Inferior parietal cortex (tissue), 1 donor: ENCODE results near the gene LGI2.

Source experiments
- DNase-seq: peaks from one replicate; pipeline ENCODE4 v3.0.0-alpha.2; 2016; ENCODE audit errors: extremely low spot score

The LGI2 gene

DNA sequence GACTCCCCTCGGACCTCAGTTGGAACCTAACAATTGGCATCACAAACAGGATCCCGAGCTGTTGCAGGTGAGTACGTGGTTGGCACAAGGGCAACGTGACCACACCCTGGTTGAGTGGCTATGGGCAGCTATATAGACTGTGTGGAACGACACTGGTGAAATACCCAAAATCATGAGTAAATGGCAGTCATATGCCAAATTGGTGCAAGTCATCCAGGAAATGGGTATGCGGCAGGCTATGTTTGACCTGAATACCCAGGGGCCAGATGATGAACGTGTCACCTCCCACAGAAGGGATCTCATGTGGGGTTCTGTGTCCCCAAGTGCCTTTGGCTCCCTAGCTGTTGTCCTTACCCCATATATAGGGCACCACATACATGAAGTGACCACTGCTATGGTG, 64.7 kb downstream of the LGI2 start:
- DNase-seq: no peak

DNA sequence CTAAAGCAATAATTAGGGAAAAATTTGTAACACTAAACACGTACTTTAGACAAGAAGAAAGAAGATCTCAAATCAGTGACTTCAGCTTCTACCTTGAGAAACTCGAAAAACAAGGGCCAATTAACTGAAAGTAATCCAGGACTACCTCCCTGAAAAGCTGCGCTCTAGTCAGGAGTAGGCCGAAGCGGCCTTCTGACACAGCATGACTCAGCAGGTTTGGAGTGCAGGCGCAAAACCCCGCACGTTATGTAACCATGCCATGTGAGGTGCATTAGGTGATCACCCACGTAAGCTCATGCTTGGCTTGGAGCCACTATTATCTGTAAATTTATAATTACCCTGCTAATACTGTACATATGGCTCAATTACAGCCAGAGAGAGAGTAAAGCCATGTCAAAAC, 65.1 kb downstream of the LGI2 start:
- no peak for DNase-seq

DNA sequence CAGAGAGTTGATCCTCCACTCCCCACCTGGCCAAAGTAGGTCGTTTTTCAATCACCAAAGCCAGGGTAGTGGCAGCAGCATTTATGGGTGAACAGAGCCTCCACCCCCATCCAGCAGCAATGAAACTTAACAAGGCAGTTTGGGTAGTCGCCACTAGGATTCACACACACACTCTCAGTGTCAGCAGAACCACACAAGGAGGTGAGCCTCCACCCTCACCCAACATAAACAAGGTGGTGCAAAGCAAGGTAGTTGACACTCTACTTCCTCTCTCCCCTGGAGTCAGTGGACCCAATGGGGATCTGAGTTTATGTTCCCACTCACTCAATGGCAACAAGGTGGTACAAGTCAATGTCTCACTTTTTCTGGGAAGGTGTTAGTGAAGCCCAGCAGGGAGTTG, 67.5 kb downstream of the LGI2 start:
- DNase-seq: no peak

DNA sequence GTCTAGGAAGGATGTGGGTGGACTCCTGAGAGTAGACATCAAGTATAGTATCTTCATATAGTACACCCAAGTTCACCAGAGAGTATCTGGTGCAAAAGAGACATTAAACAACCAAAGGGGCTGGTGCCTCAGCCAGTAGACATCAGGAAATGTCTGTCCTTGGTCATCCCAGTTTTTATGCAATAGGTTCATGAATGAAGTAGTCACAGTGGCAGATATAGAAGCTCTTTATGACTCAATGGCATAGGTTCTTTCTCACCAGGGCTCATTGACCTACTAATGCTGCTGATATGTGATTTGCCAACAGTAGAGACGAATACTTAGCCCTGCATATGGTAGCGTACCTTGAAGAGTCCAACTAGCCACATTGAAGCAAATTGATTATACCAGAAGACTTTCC, 72.9 kb downstream of the LGI2 start:
- DNase-seq: no peak

DNA sequence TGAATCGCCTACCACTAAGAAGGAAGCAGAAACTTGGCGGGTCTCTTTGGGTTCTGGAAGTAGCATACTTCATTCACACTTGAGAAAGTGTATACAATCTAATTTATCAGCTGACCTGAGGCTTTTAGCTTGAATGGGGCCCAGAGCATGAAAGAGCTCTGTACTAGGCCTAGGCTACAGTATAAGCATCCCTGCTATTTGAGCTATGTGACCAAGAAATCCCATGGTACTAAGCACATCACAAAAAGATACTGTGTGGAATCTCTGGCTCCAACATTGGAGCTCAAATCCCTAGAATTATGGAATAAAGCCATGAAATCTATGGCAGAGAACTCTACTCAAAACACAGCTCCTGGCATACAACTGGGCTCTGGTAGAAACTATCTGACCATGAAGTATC, 74.0 kb downstream of the LGI2 start:
- DNase-seq: no peak

DNA sequence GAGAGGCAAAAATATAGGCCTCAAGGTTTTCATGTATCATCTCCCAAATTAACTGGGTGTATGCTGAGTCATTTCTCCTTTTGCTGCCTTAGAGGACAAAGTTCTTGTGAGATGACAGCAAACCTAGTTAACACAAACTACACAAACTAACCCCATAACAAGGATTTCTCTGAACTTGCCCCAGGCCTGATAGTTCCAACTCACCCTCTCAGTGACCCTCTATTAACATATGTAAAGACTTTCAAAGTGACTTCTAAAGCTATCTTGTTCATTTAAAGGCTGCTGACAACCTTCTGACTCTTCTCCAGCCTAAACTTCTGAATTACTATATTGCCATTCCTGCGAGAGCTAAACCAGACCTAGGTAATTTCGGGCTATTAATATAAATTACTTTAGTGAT, 74.7 kb downstream of the LGI2 start:
- no peak for DNase-seq

DNA sequence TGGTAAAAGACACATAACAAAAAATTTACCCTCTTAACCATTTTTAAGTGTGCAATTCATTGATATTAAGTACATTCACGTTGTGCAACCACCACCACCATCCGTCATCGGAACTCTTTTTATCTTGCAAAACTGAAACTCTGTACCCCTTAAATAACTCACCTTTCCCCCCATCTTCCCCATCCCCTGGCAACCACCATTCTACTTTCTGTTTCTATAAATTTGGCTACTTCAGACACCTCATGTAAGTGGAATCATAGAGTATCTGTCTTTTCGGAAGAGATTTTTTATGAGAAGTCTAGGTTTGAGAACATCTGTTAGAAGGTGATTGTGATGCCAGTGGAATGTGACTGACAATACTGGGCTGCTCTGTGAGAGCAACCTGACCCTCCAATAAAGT, 78.1 kb downstream of the LGI2 start:
- no peak for DNase-seq

DNA sequence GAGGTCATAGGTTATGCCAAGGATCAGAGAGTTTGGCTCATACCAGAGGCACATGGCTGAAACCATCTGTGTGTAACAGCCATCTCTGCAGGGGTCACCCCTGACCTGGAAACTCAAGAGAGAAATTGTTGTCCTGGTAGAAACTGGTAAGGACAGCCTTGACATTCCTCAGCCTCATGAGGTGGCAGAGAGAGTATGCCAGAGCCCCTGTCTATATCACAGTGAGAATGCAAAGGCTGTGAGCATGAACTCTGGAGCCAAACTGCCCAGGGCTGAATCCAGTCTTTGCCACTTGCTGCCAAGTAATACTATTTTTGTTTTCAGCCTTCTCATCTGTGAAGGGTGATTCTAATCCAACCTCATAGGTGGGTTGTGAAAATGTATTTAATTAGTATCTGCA, 80.8 kb downstream of the LGI2 start:
- DNase-seq: no peak
